Measurements from ENCODE around the gene PPP1R26.

PPP1R26 gene

GRCh38 chr9:135530146-135530545 lies 50.6 kb downstream of the PPP1R26 start:
- peaks cover 3% of the 10 kb centered on the region for H3K27me3 ChIP-seq (ENCODE audit: insufficient read depth, low read length, poor library complexity)
- no peak overlapping the region for H3K9ac ChIP-seq (ENCODE audit: low read depth, low read length)
- H3K9me3 ChIP-seq (ENCODE audit: insufficient read depth, low read length, severe bottlenecking), result no peaks in the 10 kb centered on the region
- H2AFZ ChIP-seq (ENCODE audit: low read depth, low read length), result no peak overlapping the region
- H4K20me1 ChIP-seq (ENCODE audit: insufficient read depth, low read length), result no peaks in the 10 kb centered on the region
- no peak overlapping the region for H3K27ac ChIP-seq (ENCODE audit: low read length)
- ATAC-seq (ENCODE audit: insufficient read depth, low read depth) (no peak), DNase-seq (no peak)
- TF ChIP-seq CTCF (IDR thresholded peaks at IDR 0.05; ENCODE audit: borderline replicate concordance, extremely low read depth, low read length, poor library complexity, severe bottlenecking) (no peak), EZH2 (IDR thresholded peaks at IDR 0.05; ENCODE audit: borderline replicate concordance, low read depth, low read length, severe bottlenecking) (no peak)
- H3K79me2 ChIP-seq (ENCODE audit: insufficient read depth, low read length), result no peaks in the 10 kb centered on the region
- H3K4me2 ChIP-seq (ENCODE audit: insufficient read depth, low read length), result no peak overlapping the region
- no peaks in the 10 kb centered on the region for H3K4me1 ChIP-seq (ENCODE audit: insufficient read depth, low read length)
- H3K4me3 ChIP-seq (ENCODE audit: low read depth in 1 of 2, low read length in 2 of 2), result no peak overlapping the region
- no peaks in the 10 kb centered on the region for H3K36me3 ChIP-seq (ENCODE audit: insufficient read depth, low read length)

GRCh38 chr9:135531096-135531495 lies 51.5 kb downstream of the PPP1R26 start:
- no peak for ATAC-seq (ENCODE audit: insufficient read depth, low read depth)

GRCh38 chr9:135533113-135533512 lies 53.5 kb downstream of the PPP1R26 start:
- no peaks in the 10 kb centered on the region for H3K4me1 ChIP-seq (ENCODE audit: insufficient read depth, low read length)
- ATAC-seq (ENCODE audit: insufficient read depth, low read depth), result no peak

More at GRCh38 chr9:135531096-135531495, 51.5 kb downstream of the PPP1R26 start:
- Histone ChIP-seq H3K9ac (ENCODE audit: low read depth, low read length) (no peak overlapping the region), H3K4me2 (ENCODE audit: insufficient read depth, low read length) (no peak overlapping the region), H3K27ac (ENCODE audit: low read length) (no peak overlapping the region), H3K4me1 (ENCODE audit: insufficient read depth, low read length) (no peaks in the 10 kb centered on the region), H3K79me2 (ENCODE audit: insufficient read depth, low read length) (no peaks in the 10 kb centered on the region), H3K9me3 (ENCODE audit: insufficient read depth, low read length, severe bottlenecking) (no peaks in the 10 kb centered on the region), H2AFZ (ENCODE audit: low read depth, low read length) (no peak overlapping the region), H3K4me3 (ENCODE audit: low read depth in 1 of 2, low read length in 2 of 2) (no peak overlapping the region), H3K27me3 (ENCODE audit: insufficient read depth, low read length, poor library complexity) (peaks cover 3% of the 10 kb centered on the region), H4K20me1 (ENCODE audit: insufficient read depth, low read length) (no peaks in the 10 kb centered on the region), H3K36me3 (ENCODE audit: insufficient read depth, low read length) (no peaks in the 10 kb centered on the region)
- TF ChIP-seq EZH2 (IDR thresholded peaks at IDR 0.05; ENCODE audit: borderline replicate concordance, low read depth, low read length, severe bottlenecking), result no peak
- TF ChIP-seq CTCF (IDR thresholded peaks at IDR 0.05; ENCODE audit: borderline replicate concordance, extremely low read depth, low read length, poor library complexity, severe bottlenecking), result no peak
- no peak for DNase-seq

More at GRCh38 chr9:135533113-135533512, 53.5 kb downstream of the PPP1R26 start:
- H3K9ac ChIP-seq (ENCODE audit: low read depth, low read length), result no peak overlapping the region
- H3K9me3 ChIP-seq (ENCODE audit: insufficient read depth, low read length, severe bottlenecking), result no peaks in the 10 kb centered on the region
- H4K20me1 ChIP-seq (ENCODE audit: insufficient read depth, low read length), result no peaks in the 10 kb centered on the region
- no peak overlapping the region for H2AFZ ChIP-seq (ENCODE audit: low read depth, low read length)
- H3K79me2 ChIP-seq (ENCODE audit: insufficient read depth, low read length), result no peaks in the 10 kb centered on the region
- H3K27me3 ChIP-seq (ENCODE audit: insufficient read depth, low read length, poor library complexity), result peaks cover 3% of the 10 kb centered on the region
- H3K36me3 ChIP-seq (ENCODE audit: insufficient read depth, low read length), result no peaks in the 10 kb centered on the region
- no peak for DNase-seq
- H3K4me2 ChIP-seq (ENCODE audit: insufficient read depth, low read length), result no peak overlapping the region
- no peak overlapping the region for H3K4me3 ChIP-seq (ENCODE audit: low read depth in 1 of 2, low read length in 2 of 2)
- no peak overlapping the region for H3K27ac ChIP-seq (ENCODE audit: low read length)
- TF ChIP-seq CTCF (IDR thresholded peaks at IDR 0.05; ENCODE audit: borderline replicate concordance, extremely low read depth, low read length, poor library complexity, severe bottlenecking) (no peak), EZH2 (IDR thresholded peaks at IDR 0.05; ENCODE audit: borderline replicate concordance, low read depth, low read length, severe bottlenecking) (no peak)
